HG03460 (cell line): Measurements from ENCODE around the gene YTHDC1.
"Not testable (repeated sequence)": the region's sequence is repeated elsewhere in the genome, so short reads cannot be mapped to it uniquely, and the experiment has no call there.

Experiments
- ATAC-seq: cut with Tn5 transposase; IDR thresholded peaks from one replicate; pipeline ENCODE4 v1.9.1; 2021; ENCODE audit not compliant: unreplicated experiment

The YTHDC1 gene

DNA sequence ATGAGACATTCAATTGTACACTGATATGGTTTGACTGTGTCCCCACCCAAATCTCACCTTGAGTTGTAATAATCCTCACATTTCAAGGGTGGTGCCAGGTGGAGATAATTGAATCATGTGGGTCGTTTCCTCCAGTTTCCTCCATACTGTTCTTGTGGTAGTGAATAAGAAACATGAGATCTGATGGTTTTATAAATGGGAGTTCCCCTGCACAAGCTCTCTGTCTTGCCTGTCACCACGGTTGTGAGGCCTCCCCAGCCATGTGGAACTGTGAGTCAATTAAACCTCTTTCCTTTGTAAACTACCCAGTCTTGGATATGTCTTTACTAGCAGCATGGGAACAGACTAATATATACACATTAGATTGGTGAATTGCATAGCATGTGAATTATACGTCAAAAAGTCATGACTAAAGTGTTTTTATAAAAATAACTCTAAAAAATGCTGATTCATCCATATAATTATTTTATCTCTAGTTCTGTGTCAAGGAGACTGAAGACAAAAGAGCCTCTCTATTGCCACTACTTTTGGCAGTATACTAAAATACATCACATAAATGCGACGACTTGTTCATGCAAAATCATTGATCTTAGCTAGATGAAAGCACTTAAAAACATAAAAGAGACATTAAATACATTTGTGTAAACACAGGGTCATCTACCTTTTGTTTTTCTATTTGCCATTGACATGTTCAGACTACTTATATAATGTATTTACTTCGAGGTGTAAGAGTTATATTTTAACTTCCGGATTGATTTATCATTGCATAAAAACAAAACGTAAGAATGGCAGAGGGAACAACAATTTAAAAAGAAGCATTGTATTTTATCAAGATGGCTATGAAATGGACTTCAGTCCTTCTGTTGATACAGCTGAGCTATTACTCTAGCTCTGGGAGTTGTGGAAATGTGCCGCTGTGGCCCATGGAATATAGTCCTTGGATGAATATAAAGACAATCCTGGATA lies 50.1 kb downstream of the YTHDC1 start:
- no peak for ATAC-seq

DNA sequence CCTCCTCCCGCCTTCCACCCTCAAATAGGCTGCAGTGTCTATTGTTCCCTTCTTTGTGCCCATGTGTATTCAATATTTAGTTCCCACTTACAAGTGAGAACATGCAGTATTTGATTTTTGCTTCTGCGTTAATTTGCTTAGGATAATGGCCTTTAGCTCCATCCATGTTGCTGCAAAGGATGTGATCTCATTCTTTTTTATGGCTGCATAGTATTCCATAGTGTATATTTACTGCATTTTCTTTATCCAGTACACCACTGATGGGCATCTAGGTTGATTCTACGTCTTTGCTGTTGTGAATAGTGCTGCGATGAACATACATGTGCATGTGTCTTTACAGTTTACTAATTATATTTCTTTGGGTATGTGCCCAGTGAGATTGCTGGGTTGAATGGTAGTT lies 52.8 kb downstream of the YTHDC1 start:
- ATAC-seq, result no peak

DNA sequence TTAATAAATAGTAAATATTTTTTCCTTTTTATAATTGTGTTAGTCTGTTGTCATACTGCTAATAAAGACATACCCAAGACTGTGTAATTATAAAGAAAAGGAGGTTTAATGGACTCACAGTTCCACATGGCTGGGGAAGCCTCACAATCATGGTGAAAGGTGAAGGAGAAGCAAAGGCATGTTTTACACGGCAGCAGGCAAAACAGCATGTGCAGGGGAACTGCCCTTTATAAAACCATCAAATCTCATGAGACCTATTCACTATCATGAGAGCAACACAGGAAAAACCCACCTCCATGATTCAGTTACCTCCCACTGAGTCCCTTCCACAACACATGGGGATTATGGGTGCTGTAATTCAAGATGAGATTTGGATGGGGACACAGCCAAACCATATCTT lies 58.6 kb downstream of the YTHDC1 start:
- ATAC-seq, result no peak

DNA sequence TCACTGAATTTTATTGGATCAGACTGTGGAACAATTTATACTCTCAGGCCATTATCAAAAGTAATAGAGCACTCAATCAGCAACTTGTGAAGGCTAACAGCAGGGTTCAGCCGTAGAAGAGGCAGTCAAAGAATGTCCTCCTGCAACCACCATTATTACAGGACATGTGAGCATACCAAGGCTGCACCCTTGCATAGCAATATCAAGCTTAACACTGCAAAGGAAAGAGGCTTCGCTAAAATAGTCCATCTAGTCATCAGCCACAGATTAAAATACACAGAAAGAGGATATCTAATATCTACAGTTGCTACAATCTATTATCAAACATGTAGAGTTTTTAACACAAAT lies 61.5 kb downstream of the YTHDC1 start:
- ATAC-seq, result no peak

DNA sequence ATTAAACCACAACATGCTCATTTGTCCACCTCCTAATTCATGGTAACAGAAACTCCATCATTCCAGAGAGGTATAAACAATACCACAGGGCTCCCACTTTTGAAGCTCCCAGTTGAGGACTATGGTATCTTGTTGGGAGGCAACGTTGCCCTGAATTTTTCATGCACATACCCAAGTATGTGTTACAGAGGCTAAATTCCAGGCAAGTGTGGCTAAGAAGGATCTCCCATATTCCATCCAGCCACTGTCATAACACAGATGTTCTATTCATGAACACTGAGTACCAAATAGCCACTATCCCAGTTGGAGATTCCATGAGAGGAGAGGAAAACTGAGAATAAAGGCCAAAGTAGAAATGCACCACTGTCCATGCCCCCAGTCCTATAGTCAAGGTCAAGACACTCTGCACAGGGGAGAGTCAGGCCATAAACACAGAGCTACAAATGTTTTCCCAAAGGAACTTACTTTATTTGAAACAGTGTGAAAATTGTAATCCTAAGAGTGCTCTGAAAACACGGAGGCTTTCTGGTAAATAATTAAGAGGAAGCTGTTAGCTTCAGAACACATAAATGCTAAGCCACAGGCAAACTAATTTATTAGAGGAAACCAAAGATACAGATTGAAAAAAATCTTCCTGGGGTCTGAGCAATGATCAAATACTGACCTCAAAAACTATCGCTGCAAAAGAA lies 62.0 kb downstream of the YTHDC1 start:
- ATAC-seq, result no peak

DNA sequence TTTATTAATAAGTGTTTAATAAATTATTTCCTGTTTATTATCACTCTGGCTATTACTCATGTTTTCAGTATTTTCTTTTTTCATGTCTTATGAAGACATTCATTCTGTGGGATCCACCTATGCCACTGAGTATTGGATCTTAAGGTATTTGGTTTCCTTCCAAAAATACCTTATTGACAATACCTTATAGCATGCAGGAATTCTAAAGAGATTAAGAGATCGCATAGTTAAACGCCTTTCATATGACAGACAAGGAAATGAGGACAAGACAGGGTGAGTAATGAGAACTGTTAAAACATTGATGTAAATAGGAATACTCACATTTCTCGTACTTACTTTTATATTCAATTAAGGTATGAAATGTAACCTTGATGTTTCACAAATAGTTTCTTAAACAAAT lies 66.2 kb downstream of the YTHDC1 start:
- no peak for ATAC-seq

DNA sequence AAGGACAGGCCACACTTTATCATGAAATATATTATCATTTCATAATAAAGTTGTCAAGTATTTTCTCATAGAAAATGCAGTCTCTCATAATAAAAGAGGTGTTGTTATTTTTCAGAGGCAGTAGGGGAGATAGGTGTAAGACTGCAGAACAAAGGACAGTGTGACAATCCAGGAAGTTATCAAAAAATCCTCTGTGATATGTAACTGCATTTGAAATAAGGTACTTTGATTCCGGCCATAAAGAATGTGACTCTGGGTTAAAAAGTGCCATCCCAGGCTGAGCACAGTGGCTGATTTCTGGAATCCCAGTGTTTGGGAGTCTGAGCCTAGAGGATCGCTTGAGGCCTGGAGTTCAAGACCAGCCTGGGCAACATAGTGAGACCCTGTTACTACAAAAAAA lies 66.8 kb downstream of the YTHDC1 start:
- ATAC-seq, result no peak

DNA sequence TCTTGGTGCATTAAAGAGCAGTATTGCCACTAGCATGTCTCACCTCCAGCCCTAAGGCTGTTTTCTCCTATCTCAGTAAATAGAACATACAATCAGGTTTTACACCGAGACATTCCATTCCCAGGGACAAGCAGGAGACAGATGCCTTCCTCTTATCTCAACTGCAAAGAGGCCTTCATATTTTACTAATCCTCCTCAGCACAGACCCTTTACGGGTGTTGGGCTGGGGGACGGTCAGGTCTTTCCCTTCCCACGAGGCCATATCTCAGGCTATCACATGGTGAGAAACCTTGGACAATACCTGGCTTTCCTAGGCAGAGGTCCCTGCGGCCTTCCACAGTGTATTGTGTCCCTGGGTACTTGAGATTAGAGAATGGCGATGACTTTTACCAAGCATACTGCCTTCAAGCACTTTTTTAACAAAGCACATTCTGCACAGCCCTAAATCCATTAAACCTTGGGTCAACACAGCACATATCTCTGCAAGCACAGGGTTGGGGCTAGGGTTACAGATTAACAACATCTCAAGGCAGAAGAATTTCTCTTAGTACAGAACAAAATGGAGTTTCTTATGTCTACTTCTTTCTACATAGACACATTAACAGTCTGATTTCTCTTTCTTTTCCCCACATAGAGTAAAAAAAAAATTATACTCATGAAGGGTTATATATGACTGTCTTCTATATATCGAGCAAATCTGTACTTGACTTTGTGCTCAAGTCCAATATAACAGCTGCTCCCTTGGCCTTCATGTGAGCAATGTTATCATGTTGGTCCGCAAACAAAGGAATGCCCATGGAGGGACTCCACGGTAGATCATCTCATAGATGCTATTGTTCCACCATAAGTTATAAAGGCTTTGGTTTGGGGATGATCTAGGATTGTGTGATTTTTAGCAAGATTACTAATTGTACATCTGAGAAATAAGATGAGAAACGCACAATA lies 67.8 kb downstream of the YTHDC1 start:
- not testable (repeated sequence) for ATAC-seq

DNA sequence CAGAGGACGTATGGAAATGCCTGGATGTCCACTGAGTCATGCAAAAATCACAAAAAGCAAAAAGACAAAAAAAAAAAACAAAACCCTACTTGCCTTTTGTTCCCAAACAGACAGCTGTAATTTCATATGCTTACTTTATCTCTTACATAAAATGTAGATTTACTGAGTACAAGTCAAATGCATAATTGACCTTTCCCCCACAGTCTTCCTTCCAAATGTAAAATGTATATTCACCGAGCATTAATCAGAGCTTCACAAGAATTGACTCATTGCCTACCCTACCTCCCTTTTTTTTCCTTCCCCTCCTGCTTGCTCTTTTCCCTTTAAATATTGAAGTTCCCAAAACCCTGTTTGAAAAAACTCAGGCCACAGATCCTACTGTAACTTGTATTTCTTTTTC lies 71.9 kb downstream of the YTHDC1 start:
- ATAC-seq, result no peak

DNA sequence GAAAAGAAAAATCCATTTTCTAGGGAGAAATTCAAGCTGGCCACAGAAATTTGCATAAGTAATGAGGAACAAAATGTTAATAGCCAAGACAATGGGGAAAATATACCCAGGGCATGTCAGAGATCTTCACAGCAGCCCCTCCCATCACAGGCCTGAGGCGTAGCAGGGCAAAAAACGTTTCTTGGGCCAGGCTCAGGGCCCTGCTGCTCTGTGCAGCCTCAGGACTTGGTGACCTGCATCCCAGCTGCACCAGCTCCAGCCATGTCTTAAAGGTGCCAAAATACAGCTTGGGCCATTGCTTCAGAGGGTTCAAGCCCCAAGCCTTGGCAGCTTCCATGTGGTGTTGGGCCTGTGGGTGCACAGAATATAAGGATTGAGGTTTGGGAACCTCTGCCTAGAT lies 72.3 kb downstream of the YTHDC1 start:
- ATAC-seq, result no peak

DNA sequence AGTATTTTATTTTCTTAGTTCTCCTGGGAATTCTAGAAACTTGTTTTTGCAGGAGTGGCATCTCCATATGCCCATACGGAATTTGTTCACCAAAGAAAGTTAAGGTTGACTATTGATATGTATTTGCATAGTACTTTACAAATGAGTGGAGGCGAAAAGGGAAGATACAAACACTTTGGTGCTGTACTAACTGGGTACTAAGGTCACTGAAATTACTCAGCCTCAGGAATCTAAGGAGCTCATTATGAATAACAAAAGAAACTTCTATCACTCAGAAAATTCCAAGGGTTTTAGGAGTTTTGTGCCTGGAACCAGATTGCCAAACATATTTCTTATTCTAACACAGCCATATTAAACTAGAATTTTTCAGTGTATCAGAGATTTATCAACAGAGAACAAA lies 77.0 kb downstream of the YTHDC1 start:
- ATAC-seq, result no peak

DNA sequence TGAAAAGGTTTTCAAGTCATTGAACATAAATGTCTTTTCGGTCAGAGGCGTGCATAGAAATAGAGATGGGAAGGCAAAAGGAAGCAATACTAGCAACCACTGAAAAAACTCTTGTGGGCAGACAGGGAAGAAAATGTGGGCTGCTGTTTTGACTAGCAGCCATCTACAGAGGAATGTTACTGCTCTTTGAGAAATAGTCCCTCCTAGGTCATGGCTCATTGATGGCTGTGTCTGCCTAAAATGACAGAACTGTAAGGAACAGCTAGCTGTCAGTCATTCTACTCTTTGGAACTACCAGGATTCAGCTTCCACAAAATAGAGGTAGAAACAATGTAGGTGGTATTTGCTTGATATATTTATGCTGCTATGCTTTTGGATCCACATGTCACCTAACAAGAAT lies 77.5 kb downstream of the YTHDC1 start:
- ATAC-seq, result peak; percentile 42

DNA sequence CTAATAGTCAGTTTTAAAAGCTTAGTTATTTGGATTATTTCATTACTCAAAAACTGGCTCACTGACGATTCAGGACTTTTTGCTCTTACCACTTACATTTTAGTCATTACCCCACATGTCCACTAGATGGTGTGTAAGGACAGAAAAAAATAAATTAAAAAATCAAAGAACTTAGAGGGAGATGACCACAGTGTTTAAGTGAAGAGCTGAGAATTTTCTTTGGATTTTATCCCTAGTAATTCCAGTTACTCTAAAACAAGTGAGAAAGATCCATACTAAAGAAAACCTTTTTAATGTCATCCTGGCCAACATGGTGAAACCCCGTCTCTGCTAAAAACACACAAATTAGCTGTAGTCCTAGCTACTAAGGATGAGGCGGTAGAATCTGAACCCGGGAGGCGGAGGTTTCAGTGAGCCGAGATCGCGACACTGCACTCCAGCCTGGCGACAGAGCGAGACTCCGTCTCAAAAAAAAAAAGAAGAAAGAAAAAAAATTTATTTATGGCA lies 78.0 kb downstream of the YTHDC1 start:
- ATAC-seq, result peak; percentile 71

DNA sequence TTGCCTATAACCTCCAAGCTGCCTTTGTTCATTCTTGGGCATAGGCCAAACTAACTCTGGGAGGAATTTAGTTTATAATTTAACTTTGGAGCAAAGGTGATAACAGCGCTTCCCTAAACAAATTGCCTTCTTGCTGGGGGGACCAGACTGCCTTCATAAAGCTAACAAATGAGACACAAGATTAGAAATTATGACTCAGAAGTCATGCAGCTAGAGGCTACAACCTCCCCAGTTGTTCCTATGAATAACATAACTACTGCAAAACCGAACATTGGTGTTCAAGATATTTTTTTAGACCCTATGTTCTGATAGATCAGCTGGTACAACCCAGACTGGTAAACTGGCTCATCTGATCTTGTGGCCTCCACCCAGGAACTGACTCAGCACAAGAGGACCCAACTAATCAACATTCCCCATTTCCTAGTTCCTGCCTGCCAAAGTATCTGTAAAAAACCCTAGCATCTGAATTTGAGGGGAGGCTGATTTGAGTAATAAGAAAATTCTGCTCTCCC lies 82.4 kb downstream of the YTHDC1 start:
- no peak for ATAC-seq

DNA sequence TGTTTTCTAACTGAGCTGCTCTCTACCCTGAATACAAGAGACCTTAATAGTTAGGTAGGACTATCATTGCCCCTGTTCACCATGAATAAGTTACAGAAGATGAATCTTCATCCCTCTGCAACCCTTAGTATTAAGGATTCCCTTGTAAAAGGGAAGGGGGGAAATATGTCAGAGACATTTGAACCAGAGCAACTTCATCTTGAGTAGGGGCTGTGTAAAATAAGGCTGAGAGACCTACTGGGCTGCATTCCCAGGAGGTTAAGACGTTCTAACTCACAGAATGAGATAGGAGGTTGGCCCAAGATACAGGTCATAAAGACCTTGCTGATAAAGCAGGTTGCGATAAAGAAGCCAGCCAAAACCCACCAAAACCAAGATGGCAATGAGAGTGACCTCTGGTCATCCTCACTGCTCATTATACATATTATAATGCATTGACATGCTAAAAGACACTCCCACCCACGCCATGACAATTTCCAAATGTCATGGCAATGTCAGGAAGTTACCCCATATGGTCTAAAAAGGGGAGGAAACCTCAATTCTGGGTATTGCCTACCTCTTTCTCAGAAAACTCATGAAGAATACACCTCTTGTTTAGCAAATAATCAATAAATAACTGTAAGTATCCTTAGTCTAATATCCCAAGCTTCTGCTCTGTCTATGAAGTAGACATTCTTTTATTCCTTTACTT lies 84.9 kb downstream of the YTHDC1 start:
- ATAC-seq, result no peak
